Hematopoietic multipotent progenitor cell (in vitro differentiated cells): ENCODE measurements around the gene CFDP1. TPM values are rescaled to one million over a fixed set of nuclear protein-coding genes. Genes with fewer than 3 reads are reported as not detected.
A peak's percentile ranks its signal among the peaks of the same experiment; 100 is the strongest.

ENCODE experiments used
- DNase-seq, 3 donors: peaks; one replicate each; pipeline ENCODE4 v3.0.0-alpha.2; 2011 to 2015; ENCODE audit warnings: low read depth in 2 of 3, low spot score in 2 of 3
- total RNA-seq: library from RNA; depleted of rRNA; stranded (reverse); fragments of >200 nt; gene quantifications from one replicate; pipeline ENCODE4 v1.2.3, GENCODE V29; 2012

CFDP1 gene
- 10.8 TPM for total RNA-seq

- peak; percentile 89 to 98 (median 96) for DNase-seq
These were observed at the start of gene CFDP1 for GRCh38 chr16:75432828-75433731. Gene CFDP1 (minus strand): TSS chr16:75433503. CDS start chr16:75433352, 151 bp downstream.

DNA sequence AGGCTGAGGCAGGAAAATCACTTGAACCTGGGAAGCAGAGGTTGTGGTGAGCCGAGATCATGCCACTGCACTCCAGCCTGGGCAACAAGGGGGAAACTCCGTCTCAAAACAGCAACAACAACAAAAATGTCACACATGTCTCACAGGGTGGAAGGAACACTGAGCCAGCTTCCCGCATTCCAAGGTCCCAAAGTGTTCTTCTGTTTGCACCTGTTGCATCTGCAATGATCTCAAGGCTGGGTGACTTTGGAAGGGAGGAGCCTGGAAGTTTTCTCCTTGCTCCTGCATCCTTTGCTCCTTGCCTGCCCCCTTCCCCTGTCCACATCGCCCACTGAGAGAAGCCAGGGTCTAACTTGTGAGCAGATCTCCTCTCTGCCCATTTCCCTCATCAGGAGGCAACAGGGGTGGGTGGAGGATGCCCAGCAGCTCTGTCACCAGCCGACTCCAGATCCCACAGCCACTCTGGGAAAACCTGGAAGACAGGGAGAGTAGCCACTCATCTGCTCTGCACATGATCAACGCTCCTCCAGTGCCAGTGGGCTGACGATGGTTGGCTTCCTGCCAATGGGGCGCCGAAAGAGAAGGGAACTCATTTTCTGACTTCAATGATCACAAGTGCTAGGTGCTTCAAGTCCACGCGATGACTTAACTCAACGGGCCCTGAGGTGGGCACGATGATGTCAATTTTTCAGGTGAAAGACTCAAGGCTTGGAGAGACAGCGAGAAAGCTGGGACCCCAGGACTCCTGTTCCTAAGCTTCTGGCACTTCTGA is 49.3 kb upstream of the CFDP1 start:
- DNase-seq = no peak

DNA sequence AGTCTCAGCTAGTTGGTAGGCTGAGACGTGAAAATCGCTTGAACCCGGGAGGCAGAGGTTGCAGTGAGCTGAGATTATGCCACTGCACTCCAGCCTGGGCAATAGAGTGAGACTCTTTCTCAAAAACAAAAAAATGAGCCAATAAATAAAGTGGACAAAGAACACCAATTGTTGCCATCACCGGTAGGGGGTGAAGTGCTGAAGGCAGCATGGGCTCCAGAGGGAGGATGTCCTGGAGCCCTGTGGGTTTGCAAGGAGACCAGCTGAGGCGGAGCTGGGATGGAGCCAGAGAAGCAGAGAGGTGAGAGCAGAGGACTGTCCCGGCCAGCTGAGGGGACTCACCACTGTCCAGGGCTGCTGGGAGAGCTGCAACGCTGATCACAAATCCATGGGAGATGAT is 48.2 kb upstream of the CFDP1 start:
- no peak for DNase-seq

GRCh38 chr16:75479421-75479990 is 46.2 kb upstream of the CFDP1 start:
- no peak for DNase-seq

DNA sequence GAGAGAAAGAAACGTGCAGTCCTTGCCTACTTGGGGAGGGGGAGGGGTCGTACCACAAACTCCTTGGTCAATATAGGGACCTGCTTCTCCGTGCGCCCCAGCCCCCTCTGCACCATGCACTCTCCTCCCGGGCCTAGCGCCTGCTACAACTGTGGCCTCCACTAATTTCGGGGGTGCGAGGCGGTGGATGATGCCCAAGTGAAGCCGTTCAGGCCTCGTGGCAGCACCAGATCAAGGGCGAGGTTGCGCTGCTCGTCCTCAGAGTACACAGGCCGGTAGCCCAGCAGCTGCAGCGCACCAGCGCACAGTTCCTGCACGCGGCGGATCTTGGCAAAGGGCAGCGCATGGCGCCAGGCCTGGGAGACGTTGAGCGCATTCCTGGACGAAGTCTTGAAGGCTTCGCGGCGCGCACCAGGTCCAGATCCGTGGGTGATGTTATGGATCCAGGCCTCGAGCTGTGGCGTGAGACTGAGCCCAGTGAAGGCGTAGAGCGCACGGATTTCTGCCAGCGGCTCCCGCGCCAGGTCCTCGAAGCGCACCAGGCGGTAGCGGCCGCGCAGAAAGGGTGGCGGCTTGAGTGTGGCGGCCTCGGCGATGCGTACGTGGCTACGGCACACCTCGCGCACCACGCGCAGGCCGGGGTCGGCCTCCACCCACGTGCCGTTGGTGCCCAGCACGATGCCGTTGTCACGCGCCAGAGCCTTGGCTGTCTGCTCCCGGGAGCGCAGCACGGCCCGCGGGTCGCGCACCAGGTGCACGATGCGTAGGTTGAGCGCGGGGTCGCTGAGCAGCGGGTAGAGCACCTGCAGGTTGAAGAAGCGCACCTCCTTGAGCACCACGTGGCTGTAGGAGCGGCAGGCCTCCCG is 45.4 kb upstream of the CFDP1 start:
- DNase-seq = no peak

DNA sequence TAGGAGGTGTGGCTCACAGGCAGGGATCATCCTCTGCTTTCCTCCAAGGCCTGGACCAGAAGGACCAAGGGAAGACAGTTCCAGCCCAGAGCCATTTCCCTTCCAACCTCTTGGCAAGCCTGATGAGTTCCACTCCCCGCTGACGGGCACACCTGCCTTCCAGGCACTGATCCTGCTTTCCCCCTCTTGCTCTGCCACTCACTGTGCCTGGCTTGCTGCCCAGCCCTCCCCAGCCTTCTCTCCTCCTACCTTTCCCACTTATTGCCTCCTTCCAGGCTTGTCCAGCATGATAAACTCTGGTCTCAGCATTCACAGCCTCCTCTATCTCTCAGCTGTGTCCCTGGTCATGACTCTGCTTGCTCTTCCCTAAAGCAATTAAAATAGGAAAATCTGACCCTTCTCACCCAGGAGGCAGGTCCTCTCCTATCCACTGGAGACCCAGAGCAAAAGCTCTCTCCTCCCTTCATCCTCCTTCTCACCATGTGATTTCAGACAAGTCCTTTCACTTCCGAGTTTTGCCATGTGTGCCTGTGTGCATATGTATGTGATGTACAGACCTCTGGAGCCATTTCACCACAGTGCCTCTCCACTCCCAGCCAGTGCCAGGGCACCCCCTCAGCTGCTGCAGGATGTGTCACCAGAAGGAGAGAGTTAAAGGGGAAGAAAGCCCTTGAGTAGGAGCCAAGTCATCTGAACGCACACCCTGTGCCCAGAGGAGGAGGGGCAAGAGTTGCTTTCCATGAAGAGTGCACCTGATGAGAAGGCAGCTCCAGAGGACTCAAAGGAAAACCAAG is 44.6 kb upstream of the CFDP1 start:
- peak in 2 of 3 donors; percentile 61 to 85 for DNase-seq

GRCh38 chr16:75476817-75477216 is 43.5 kb upstream of the CFDP1 start:
- no peak for DNase-seq

DNA sequence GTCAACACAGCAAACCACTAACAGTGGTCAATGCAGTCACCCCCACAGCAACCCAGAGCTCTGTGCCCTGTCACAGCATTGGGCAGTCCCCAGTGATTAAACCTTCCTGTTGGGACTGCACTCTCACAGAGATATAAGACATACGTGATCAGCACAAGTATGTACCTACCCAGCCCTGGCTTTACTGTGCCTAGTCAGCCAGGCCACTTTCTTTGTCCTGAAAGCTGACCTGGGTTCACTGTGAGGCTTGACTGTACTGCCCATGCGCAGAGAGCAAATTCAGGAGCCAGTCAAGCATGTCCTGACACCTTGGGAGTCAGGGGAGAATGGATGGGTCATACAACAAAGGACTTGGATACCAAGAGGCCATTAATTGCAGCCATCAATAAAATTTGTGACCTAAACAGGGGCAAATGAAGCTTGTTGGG is 42.1 kb upstream of the CFDP1 start:
- DNase-seq = no peak

DNA sequence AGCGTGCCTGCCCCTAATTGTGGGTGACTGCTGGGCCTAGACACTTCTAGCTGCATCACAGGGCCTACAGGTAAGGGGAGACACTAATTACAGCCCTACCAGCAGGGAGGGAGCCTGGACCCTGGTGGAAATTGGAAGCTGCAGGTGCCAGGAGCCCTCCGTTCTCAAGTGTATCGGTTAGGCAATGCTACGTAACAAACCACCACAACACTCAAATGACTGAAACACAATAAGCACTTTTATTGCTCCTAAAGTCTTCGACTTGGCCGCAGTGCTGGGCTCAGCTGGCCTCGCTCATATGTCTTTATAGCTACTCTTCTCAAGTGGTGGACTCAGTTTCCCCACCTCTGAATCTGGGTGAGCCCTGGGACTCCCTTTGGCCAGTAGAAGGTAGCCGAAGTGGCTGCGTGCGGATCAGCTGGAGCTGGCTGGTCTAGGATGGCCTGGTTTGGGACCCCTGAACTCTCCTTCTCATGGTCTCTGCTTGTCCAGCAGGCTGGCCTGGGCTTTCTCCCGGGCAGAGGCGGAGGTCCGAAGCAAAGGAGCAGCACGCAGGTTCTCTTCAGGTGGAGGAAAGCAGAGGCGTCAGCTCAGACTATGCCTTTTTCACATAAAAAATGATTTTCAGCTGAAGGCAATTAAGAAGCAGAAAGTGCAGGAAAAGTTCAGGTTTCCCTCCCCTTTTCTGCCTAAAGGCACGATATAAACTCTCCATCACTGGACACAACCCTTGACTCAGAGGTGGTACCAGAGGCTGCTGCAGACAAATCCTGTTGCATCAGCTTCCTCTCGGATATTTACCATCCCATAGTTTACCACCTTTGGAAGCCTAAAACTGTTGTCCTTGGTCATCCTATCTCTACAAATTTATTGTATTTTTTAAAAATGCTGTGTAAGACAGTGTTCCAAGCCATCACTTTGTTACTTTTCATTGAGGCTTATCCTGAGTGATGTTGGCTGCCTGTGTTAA is 39.9 kb upstream of the CFDP1 start:
- DNase-seq = no peak

DNA sequence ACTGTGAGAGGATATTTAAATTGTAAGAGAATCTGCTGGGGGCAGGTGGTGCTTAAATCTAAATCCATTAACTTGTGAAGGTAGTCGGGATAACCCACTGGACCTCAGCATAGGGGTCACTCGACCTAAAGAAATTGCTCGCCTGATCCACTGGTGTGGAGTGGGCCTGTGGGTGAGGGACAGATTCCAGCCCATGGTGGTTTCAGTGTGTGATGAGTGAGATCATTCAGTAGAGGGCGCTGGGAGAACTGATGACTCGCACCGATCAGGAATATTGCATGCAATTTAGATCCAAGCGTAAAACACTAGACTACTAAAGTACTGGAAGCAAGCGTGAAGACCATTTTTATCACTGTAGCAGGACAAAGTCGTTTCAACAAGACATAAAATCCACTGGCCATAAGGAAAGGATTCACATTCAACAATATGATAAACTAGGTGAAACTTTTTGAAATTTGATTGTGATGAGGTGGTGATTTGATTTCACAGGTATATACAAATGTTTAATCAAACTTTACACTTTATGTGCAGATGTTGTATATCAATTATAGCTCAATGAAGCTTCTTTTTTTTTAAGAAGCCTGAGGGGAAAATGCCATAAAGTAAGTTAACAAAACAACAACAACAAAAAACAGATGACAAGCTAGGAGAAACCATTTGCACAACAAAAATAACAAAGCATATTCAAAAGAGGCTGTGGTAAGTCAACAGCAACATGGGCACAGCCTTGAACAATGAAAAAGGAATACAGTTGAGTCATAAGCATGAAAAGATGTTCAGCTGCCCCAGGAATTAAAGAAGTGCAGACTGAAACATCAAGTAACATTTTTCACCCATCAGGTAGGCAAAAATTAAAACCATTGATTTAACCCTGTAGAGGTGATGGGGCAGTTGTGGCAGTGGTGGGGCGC is 38.7 kb upstream of the CFDP1 start:
- peak in 2 of 3 donors; percentile 37 to 58 for DNase-seq

GRCh38 chr16:75466760-75467159 is 33.5 kb upstream of the CFDP1 start:
- DNase-seq = no peak

GRCh38 chr16:75464122-75464918 is 31.0 kb upstream of the CFDP1 start, which contains the start of gene TMEM170A:
Gene TMEM170A (minus strand): TSS chr16:75464689. CDS start chr16:75464600, 89 bp downstream.
- peak; percentile 98 to 99 (median 99) for DNase-seq

DNA sequence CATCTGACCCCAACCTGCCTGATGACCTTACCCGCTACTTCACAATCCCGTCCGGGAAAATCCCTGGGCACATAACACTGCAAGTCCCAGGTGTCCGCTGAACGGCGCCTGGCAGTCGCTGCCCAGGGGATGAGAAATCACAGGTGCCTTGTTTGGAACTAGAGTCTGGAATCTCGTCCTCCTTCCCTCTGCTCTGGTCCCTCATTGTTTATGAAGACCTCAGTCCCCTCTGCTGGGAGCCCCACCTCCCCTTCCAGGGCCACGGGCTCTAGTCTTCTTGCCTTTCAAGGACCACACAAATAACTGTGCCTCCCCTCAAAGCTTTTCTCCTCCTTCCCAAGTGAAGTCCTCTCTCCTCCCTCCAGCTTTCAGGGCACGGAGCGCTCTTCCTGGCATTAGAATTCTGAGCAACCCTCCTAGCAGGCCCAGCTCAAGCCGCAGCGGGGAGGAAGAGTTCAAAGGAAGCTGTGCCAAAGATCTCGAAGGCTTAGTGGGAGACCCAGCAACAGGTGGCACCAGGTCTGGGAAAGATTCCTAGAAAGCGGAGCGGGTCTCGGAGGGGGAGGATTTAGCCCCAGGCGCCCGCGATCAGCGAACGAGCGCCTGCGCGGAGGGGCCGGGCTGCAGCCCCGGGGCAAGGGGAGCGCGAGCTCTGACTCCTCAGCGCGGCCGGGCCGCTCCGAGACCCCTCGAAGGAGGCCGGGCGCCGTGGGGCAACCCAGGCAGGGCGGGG is 30.3 kb upstream of the CFDP1 start:
- peak in 1 of 3 donors; percentile 10 for DNase-seq

GRCh38 chr16:75462806-75463205 is 29.5 kb upstream of the CFDP1 start:
- DNase-seq = peak in 2 of 3 donors; percentile 20 to 33

- DNase-seq = no peak
These were observed 28.3 kb upstream of the CFDP1 start for GRCh38 chr16:75461575-75461974.

DNA sequence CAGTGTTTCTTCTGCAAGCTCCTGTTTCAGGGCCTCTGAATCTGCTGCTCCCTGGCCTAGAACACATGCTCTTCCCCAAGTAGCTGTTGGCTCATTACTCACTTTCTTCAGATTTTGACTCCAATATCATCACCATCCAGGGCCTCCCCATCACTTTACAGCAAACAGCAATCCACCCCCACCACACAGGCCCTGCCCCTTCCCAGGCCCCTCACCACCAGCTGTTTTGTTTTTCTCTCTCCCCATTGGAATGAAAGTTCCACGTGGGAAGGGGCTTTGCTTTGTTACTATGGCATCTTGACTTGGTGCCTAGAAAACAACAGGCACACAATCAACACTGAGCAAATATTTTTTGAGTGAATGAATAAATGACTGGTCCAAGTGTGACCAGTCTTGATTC is 27.1 kb upstream of the CFDP1 start:
- DNase-seq = no peak
